ENCODE data around the gene EPS8L3. TPM values are rescaled to one million over a fixed set of nuclear protein-coding genes. Genes with fewer than 3 reads are reported as not detected.
"Not testable (repeated sequence)": the region's sequence is repeated elsewhere in the genome, so short reads cannot be mapped to it uniquely, and the experiment has no call there.

The EPS8L3 gene
- total RNA-seq, 2 donors from 2014 or later: not detected

GRCh38 chr1:109801791-109802135 is 38.0 kb upstream of the EPS8L3 start:
- H3K36me3 Mint-ChIP-seq (ENCODE audit: insufficient read depth in 2 of 2): no peaks in the 10 kb centered on the region
- H3K4me1 Mint-ChIP-seq (ENCODE audit: low read depth): peaks cover 77% of the 10 kb centered on the region
- ATAC-seq (replicated peaks in 1 of 2): peak in 1 of 2 donors; percentile 8
- no peaks in the 10 kb centered on the region for H3K9me3 Mint-ChIP-seq
- no peak for DNase-seq
- peak overlapping the region; percentile 83 to 84 for H3K4me3 Mint-ChIP-seq
- no peaks in the 10 kb centered on the region for H3K27me3 Mint-ChIP-seq (ENCODE audit: low read depth)
- peak overlapping the region; percentile 93 for H3K27ac Mint-ChIP-seq

GRCh38 chr1:109800291-109800690 is 36.6 kb upstream of the EPS8L3 start:
- H3K27ac Mint-ChIP-seq: peak overlapping the region; percentile 89
- H3K4me3 Mint-ChIP-seq: peak overlapping the region in 1 of 2 donors; percentile 46
- H3K27me3 Mint-ChIP-seq (ENCODE audit: low read depth): no peaks in the 10 kb centered on the region
- ATAC-seq (replicated peaks in 1 of 2) (no peak), DNase-seq (no peak)
- H3K9me3 Mint-ChIP-seq: no peaks in the 10 kb centered on the region
- H3K36me3 Mint-ChIP-seq (ENCODE audit: insufficient read depth in 2 of 2): no peaks in the 10 kb centered on the region
- peaks cover 83% of the 10 kb centered on the region for H3K4me1 Mint-ChIP-seq (ENCODE audit: low read depth)

DNA sequence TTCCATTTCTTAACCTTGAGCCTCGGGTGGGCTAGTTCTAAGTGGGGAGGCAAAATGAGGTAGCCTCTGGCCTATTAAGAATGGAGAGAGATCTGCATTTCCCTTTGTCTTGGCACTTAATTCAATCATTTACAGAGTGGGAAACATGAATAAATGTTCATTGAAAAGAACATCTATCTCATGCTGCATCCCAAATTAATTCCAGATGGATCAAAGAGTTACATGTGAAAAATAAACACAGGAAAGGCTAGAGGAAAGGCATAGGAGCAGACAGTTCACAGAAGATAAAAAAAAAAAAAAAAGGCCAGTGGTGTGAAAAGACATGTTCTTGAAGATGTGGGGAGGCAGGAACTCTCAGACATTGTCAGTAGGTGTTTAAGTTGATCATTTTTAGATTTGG is 35.7 kb upstream of the EPS8L3 start:
- Mint-ChIP-seq H3K27me3 (ENCODE audit: low read depth) (no peaks in the 10 kb centered on the region), H3K27ac (no peak overlapping the region), H3K4me1 (ENCODE audit: low read depth) (peaks cover 88% of the 10 kb centered on the region), H3K4me3 (no peak overlapping the region), H3K9me3 (no peaks in the 10 kb centered on the region), H3K36me3 (ENCODE audit: insufficient read depth in 2 of 2) (no peaks in the 10 kb centered on the region)
- DNase-seq: no peak
- no peak for ATAC-seq (replicated peaks in 1 of 2)

GRCh38 chr1:109797303-109797595 is 33.5 kb upstream of the EPS8L3 start:
- H3K27me3 Mint-ChIP-seq (ENCODE audit: low read depth); H3K9me3 Mint-ChIP-seq; H3K36me3 Mint-ChIP-seq (ENCODE audit: insufficient read depth in 2 of 2); ATAC-seq (replicated peaks in 1 of 2); DNase-seq: not testable (repeated sequence)
- peak overlapping the region; percentile 64 to 73 for H3K4me3 Mint-ChIP-seq
- H3K4me1 Mint-ChIP-seq (ENCODE audit: low read depth): peaks cover 84% of the 10 kb centered on the region
- H3K27ac Mint-ChIP-seq: peak overlapping the region; percentile 88

- Mint-ChIP-seq H3K36me3 (ENCODE audit: insufficient read depth in 2 of 2) (no peaks in the 10 kb centered on the region), H3K27me3 (ENCODE audit: low read depth) (no peaks in the 10 kb centered on the region), H3K4me3 (peak overlapping the region; percentile 64 to 73), H3K27ac (peak overlapping the region; percentile 88), H3K4me1 (ENCODE audit: low read depth) (peaks cover 79% of the 10 kb centered on the region), H3K9me3 (no peaks in the 10 kb centered on the region)
- ATAC-seq (replicated peaks in 1 of 2) (peak; percentile 75 to 81), DNase-seq (no peak)
These were observed 33.0 kb upstream of the EPS8L3 start for GRCh38 chr1:109796484-109797302.

DNA sequence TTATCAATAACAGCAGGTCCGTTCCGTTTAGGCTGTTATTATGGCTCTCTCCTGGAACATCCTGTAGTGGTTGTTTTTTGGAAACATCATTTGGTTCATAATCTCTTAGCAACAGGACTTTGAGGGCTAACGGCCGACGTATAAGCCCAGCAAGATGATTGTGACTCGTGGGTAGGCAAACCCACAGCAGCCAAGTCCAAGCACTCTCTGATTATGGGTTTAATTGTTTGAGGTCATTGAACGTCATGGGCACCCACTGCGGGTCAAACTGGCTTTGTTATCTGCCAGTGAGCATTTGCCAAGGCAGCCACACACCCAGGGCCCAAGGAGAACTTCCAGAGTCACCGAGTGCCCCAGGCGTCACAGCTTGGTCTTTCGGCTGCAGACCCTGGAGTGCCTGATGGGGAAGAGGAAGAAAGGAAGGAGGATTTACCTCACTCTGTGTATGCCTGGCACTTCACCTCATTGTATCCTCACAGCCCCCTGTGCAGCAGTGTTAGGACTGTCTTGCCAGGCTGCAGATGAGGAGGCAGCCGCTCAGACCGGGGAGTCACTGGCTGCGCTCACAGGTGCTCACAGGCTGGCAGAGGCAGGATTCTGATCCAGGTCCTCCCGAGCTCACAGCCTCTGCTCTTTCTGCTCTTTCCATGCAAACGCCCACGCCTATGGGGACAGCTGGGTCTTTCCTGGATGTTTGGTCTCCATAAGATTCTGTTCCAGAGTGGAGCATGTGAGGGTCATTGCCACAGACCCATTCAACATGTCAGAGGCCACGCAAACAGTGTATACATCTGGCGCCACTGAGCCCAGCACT is 30.8 kb upstream of the EPS8L3 start:
- Mint-ChIP-seq H3K4me3 (no peak overlapping the region), H3K4me1 (ENCODE audit: low read depth) (peaks cover 80% of the 10 kb centered on the region), H3K27me3 (ENCODE audit: low read depth) (no peaks in the 10 kb centered on the region), H3K27ac (no peak overlapping the region), H3K36me3 (ENCODE audit: insufficient read depth in 2 of 2) (no peaks in the 10 kb centered on the region), H3K9me3 (no peaks in the 10 kb centered on the region)
- no peak for ATAC-seq (replicated peaks in 1 of 2)
- DNase-seq: no peak

GRCh38 chr1:109793486-109794318 is 30.0 kb upstream of the EPS8L3 start:
- no peaks in the 10 kb centered on the region for H3K36me3 Mint-ChIP-seq (ENCODE audit: insufficient read depth in 2 of 2)
- no peaks in the 10 kb centered on the region for H3K27me3 Mint-ChIP-seq (ENCODE audit: low read depth)
- H3K27ac Mint-ChIP-seq: peak overlapping the region; percentile 25
- DNase-seq: peak; percentile 53 to 55
- H3K4me3 Mint-ChIP-seq: peak overlapping the region in 1 of 2 donors; percentile 7
- H3K4me1 Mint-ChIP-seq (ENCODE audit: low read depth): peaks cover 82% of the 10 kb centered on the region
- H3K9me3 Mint-ChIP-seq: no peaks in the 10 kb centered on the region
- ATAC-seq (replicated peaks in 1 of 2): peak; percentile 14 to 23

DNA sequence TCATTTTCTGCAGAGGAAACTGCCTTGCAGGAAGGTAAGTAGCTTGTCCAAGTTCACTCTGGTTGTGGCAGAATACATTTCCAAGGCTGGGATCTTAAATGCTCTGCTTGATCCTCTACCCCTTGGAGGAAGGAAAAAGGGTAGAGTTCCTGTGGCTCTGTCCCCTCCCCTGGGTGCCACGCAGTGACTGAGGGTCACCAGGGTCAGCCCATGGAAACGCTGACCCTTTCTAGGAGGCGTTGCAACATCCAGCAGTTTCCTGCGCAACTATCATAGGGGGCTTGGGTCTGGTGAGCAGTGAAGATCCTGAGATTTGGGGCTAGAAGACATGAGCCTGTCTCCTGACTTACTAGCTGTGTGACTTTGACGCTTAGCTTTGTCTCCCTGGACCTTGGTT is 29.4 kb upstream of the EPS8L3 start:
- no peak overlapping the region for H3K27ac Mint-ChIP-seq
- H3K4me3 Mint-ChIP-seq: no peak overlapping the region
- H3K9me3 Mint-ChIP-seq: no peaks in the 10 kb centered on the region
- peaks cover 78% of the 10 kb centered on the region for H3K4me1 Mint-ChIP-seq (ENCODE audit: low read depth)
- no peak for ATAC-seq (replicated peaks in 1 of 2)
- no peaks in the 10 kb centered on the region for H3K36me3 Mint-ChIP-seq (ENCODE audit: insufficient read depth in 2 of 2)
- DNase-seq: no peak
- no peaks in the 10 kb centered on the region for H3K27me3 Mint-ChIP-seq (ENCODE audit: low read depth)

DNA sequence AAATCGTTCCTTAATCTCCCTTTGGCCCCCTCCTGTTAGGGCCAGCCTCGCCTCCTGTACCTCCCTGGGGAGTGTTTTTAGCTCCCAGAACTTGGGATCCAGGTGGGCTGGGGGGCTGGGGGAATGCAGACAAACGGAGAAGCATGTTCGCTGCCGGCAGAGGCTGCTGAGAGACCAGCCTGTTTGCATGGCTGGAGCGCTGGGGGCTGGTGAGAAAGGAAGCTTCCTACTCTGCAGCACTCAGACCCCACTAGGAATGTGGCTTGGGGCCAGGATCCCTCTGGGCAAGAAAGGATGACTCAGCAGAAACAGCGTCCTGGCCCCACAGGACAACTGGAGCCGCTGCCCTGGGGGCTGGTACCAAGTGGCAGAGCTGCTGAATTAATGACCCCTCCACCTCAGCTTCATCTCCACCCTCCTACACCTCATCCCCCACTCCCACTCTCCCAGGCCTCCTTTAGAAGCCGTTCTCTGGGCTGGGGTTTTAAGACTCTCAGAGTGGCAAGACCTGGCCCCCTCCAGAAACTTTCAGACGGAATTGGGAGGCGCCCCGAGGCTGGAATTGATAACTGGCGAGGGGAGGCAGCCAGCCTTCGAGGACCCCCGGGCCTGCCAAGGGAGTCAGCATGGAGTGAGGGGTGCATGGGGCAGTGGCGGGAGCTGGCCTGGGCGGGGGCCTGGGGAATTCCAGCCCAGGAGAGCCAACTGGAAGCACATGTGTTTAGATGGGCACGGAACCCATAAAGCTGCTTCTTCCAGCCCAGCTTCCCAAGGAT is 28.5 kb upstream of the EPS8L3 start:
- Mint-ChIP-seq H3K4me1 (ENCODE audit: low read depth) (peaks cover 70% of the 10 kb centered on the region), H3K36me3 (ENCODE audit: insufficient read depth in 2 of 2) (no peaks in the 10 kb centered on the region), H3K27me3 (ENCODE audit: low read depth) (no peaks in the 10 kb centered on the region), H3K4me3 (no peak overlapping the region), H3K9me3 (no peaks in the 10 kb centered on the region), H3K27ac (no peak overlapping the region)
- ATAC-seq (replicated peaks in 1 of 2): no peak
- DNase-seq: no peak

GRCh38 chr1:109791495-109792043 is 27.8 kb upstream of the EPS8L3 start:
- DNase-seq: no peak
- H3K27ac Mint-ChIP-seq: peak overlapping the region; percentile 86
- no peak for ATAC-seq (replicated peaks in 1 of 2)
- peak overlapping the region; percentile 64 to 67 for H3K4me3 Mint-ChIP-seq
- H3K9me3 Mint-ChIP-seq: no peaks in the 10 kb centered on the region
- no peaks in the 10 kb centered on the region for H3K27me3 Mint-ChIP-seq (ENCODE audit: low read depth)
- H3K36me3 Mint-ChIP-seq (ENCODE audit: insufficient read depth in 2 of 2): no peaks in the 10 kb centered on the region
- H3K4me1 Mint-ChIP-seq (ENCODE audit: low read depth): peaks cover 69% of the 10 kb centered on the region

GRCh38 chr1:109790735-109791494 is 27.2 kb upstream of the EPS8L3 start:
- Mint-ChIP-seq H3K4me1 (ENCODE audit: low read depth) (peaks cover 66% of the 10 kb centered on the region), H3K27ac (peak overlapping the region; percentile 86), H3K36me3 (ENCODE audit: insufficient read depth in 2 of 2) (no peaks in the 10 kb centered on the region), H3K9me3 (no peaks in the 10 kb centered on the region), H3K27me3 (ENCODE audit: low read depth) (no peaks in the 10 kb centered on the region), H3K4me3 (peak overlapping the region; percentile 64 to 67)
- ATAC-seq (replicated peaks in 1 of 2) (peak; percentile 96 to 97), DNase-seq (peak; percentile 89 to 91)

- Mint-ChIP-seq H3K36me3 (ENCODE audit: insufficient read depth in 2 of 2) (no peaks in the 10 kb centered on the region), H3K4me1 (ENCODE audit: low read depth) (peaks cover 66% of the 10 kb centered on the region), H3K9me3 (no peaks in the 10 kb centered on the region), H3K4me3 (peak overlapping the region; percentile 64 to 67), H3K27me3 (ENCODE audit: low read depth) (no peaks in the 10 kb centered on the region), H3K27ac (peak overlapping the region; percentile 86)
- DNase-seq (no peak), ATAC-seq (replicated peaks in 1 of 2) (no peak)
These were observed 26.6 kb upstream of the EPS8L3 start for GRCh38 chr1:109790329-109790728.
